ENCODE data around the gene RSPH9. TPM values are rescaled to one million over a fixed set of nuclear protein-coding genes. Genes with fewer than 3 reads are reported as not detected.

The RSPH9 gene
- total RNA-seq, 4 donors from 2014 or later: 0.24 to 0.57 TPM; not detected in 2

GRCh38 chr6:43702171-43702533 lies 57.3 kb downstream of the RSPH9 start:
- WGBS: 23% methylated on average over 2 of the region's 2 CpGs
- no peaks in the 10 kb centered on the region for H3K27me3 ChIP-seq
- H3K36me3 ChIP-seq: no peaks in the 10 kb centered on the region
- H3K27ac ChIP-seq: peak overlapping the region; percentile 70
- DNase-seq (ENCODE audit: low spot score in 2 of 2): no peak
- peaks cover 52% of the 10 kb centered on the region for H3K4me1 ChIP-seq
- H3K9me3 ChIP-seq: no peaks in the 10 kb centered on the region
- no peak overlapping the region for H3K4me3 ChIP-seq
- TF ChIP-seq POLR2AphosphoS5 (IDR thresholded peaks at IDR 0.05) (no peak), CTCF (IDR thresholded peaks at IDR 0.05) (no peak), POLR2A (IDR thresholded peaks at IDR 0.05) (no peak), EP300 (IDR thresholded peaks at IDR 0.05) (no peak)

- WGBS: 23% methylated on average over 15 of the region's 15 CpGs
- H3K27me3 ChIP-seq: no peaks in the 10 kb centered on the region
- TF ChIP-seq CTCF (IDR thresholded peaks at IDR 0.05) (no peak), EP300 (IDR thresholded peaks at IDR 0.05) (no peak), POLR2AphosphoS5 (IDR thresholded peaks at IDR 0.05) (no peak), POLR2A (IDR thresholded peaks at IDR 0.05) (no peak)
- H3K9me3 ChIP-seq: no peaks in the 10 kb centered on the region
- H3K27ac ChIP-seq: peak overlapping the region; percentile 70
- no peak overlapping the region for H3K4me3 ChIP-seq
- peaks cover 52% of the 10 kb centered on the region for H3K4me1 ChIP-seq
- H3K36me3 ChIP-seq: no peaks in the 10 kb centered on the region
- peak; percentile 97 to 98 for DNase-seq (ENCODE audit: low spot score in 2 of 2)
Observed at GRCh38 chr6:43702534-43703440, 58.0 kb downstream of the RSPH9 start.

- TF ChIP-seq POLR2A (IDR thresholded peaks at IDR 0.05) (no peak), EP300 (IDR thresholded peaks at IDR 0.05) (no peak), CTCF (IDR thresholded peaks at IDR 0.05) (no peak), POLR2AphosphoS5 (IDR thresholded peaks at IDR 0.05) (no peak)
- DNase-seq (ENCODE audit: low spot score in 2 of 2): no peak
- no peaks in the 10 kb centered on the region for H3K36me3 ChIP-seq
- no peaks in the 10 kb centered on the region for H3K9me3 ChIP-seq
- 80% methylated on average over 8 of the region's 8 CpGs for WGBS
- H3K27ac ChIP-seq: peak overlapping the region; percentile 70
- no peaks in the 10 kb centered on the region for H3K27me3 ChIP-seq
- H3K4me1 ChIP-seq: peaks cover 48% of the 10 kb centered on the region
- H3K4me3 ChIP-seq: no peak overlapping the region
Observed at GRCh38 chr6:43703512-43704429, 58.9 kb downstream of the RSPH9 start.

GRCh38 chr6:43705996-43706395 lies 61.2 kb downstream of the RSPH9 start:
- no peak for TF ChIP-seq POLR2A (IDR thresholded peaks at IDR 0.05)
- TF ChIP-seq CTCF (IDR thresholded peaks at IDR 0.05): no peak
- no peak for TF ChIP-seq POLR2AphosphoS5 (IDR thresholded peaks at IDR 0.05)
- TF ChIP-seq EP300 (IDR thresholded peaks at IDR 0.05): no peak
- Histone ChIP-seq H3K27me3 (no peaks in the 10 kb centered on the region), H3K9me3 (no peaks in the 10 kb centered on the region), H3K27ac (no peak overlapping the region), H3K4me3 (no peak overlapping the region), H3K36me3 (no peaks in the 10 kb centered on the region), H3K4me1 (peaks cover 36% of the 10 kb centered on the region)
- WGBS: 12% methylated on average over 3 of the region's 3 CpGs
- DNase-seq (ENCODE audit: low spot score in 2 of 2): no peak

- DNase-seq (ENCODE audit: low spot score in 2 of 2): no peak
- no peak overlapping the region for H3K4me3 ChIP-seq
- no peaks in the 10 kb centered on the region for H3K27me3 ChIP-seq
- peaks cover 34% of the 10 kb centered on the region for H3K4me1 ChIP-seq
- 76% methylated on average over 8 of the region's 8 CpGs for WGBS
- H3K27ac ChIP-seq: no peak overlapping the region
- H3K36me3 ChIP-seq: no peaks in the 10 kb centered on the region
- H3K9me3 ChIP-seq: no peaks in the 10 kb centered on the region
- TF ChIP-seq POLR2AphosphoS5 (IDR thresholded peaks at IDR 0.05) (peak in 1 of 3 donors; percentile 17), POLR2A (IDR thresholded peaks at IDR 0.05) (no peak)
Observed at GRCh38 chr6:43706788-43707187, 62.0 kb downstream of the RSPH9 start.

Data from suprapubic skin (tissue), 4 donors.